Panc1 (cell line): Measurements from ENCODE around the gene FNDC10. TPM values are rescaled to one million over a fixed set of nuclear protein-coding genes. Genes with fewer than 3 reads are reported as not detected.
A peak's percentile ranks its signal among the peaks of the same experiment; 100 is the strongest.
"Not testable (repeated sequence)": the region's sequence is repeated elsewhere in the genome, so short reads cannot be mapped to it uniquely, and the experiment has no call there.

Experiments used
- ATAC-seq: fragments of 200-7000 bp; cut with Tn5 transposase; 2 replicates; pipeline ENCODE4 v1.9.1; 2020; ENCODE audit warnings: mild to moderate bottlenecking, moderate library complexity
- BruUV-seq: library from RNA; stranded (reverse); fragments of 400-500 nt; replicated peaks from 2 replicates; lab custom pipeline; 2021; lab: Mats Ljungman, UMichigan
- CTCF ChIA-PET: fragments of 300-600 bp; sonication (Branson Sonifier 250); formaldehyde crosslinking; loops from one replicate; lab custom pipeline; 2022; ENCODE audit warnings: antibody characterized with exemption; lab: Charles Lee
- POLR2A ChIA-PET: fragments of 300-600 bp; sonication (Branson Sonifier 250); formaldehyde crosslinking; loops from one replicate; lab custom pipeline; 2022; ENCODE audit warnings: antibody characterized with exemption; lab: Charles Lee
- DNase-seq: peaks from one replicate; pipeline ENCODE4 v3.0.0-alpha.2; 2010; ENCODE audit warnings: low read depth, low spot score
- H3K27ac ChIP-seq: 2 replicates; pipeline ENCODE4 v1.5.1; 2011; ENCODE audit warnings: mild to moderate bottlenecking, low read length, inconsistent platforms
- H3K27me3 ChIP-seq: fragments of 200-500 bp; sonication (Bioruptor generic); 2 replicates; pipeline ENCODE4 v1.6.0; 2014; ENCODE audit warnings: low read length, inconsistent platforms; ENCODE audit not compliant: control insufficient read depth, insufficient read depth
- H3K36me3 ChIP-seq: fragments of 200-500 bp; sonication (Bioruptor generic); 2 replicates; pipeline ENCODE4 v1.5.1; 2014; ENCODE audit warnings: inconsistent platforms, mild to moderate bottlenecking, low read length, moderate library complexity; ENCODE audit not compliant: control insufficient read depth, insufficient read depth
- H3K4me1 ChIP-seq: 2 replicates; pipeline ENCODE4 v1.5.1; 2011; ENCODE audit warnings: inconsistent platforms, mild to moderate bottlenecking, low read length, moderate library complexity; ENCODE audit not compliant: control insufficient read depth, insufficient read depth
- H3K4me3 ChIP-seq, 2 experiments: 2 replicates each; pipeline ENCODE4 v1.5.1; 2011 to 2012; ENCODE audit warnings: low read depth in 2 of 2, low read length in 2 of 2, mild to moderate bottlenecking in 2 of 2, inconsistent platforms in 1 of 2, moderate library complexity in 1 of 2
- H3K9me3 ChIP-seq: fragments of 200-500 bp; sonication (Bioruptor generic); 2 replicates; pipeline ENCODE4 v1.5.1; 2014; ENCODE audit warnings: low read depth, mild to moderate bottlenecking, inconsistent platforms, low read length, moderate library complexity; ENCODE audit not compliant: control insufficient read depth, insufficient read depth
- CTCF ChIP-seq: fragments of 450-650 bp; IDR thresholded peaks from 2 replicates; pipeline ENCODE4 v1.5.1; 2017; ENCODE audit warnings: mild to moderate bottlenecking
- POLR2AphosphoS5 ChIP-seq: IDR thresholded peaks from 2 replicates; pipeline ENCODE4 v1.6.1; 2012; ENCODE audit warnings: mild to moderate bottlenecking, low read depth, low read length, moderate library complexity
- REST ChIP-seq, 2 experiments: IDR thresholded peaks; 2 replicates each; pipeline ENCODE4 v1.6.1; 2011 to 2012; ENCODE audit warnings: low read depth in 2 of 2, control low read depth in 1 of 2, low read length in 1 of 2, mild to moderate bottlenecking in 1 of 2, moderate library complexity in 1 of 2; ENCODE audit not compliant: insufficient read depth in 1 of 2
- SIN3A ChIP-seq: IDR thresholded peaks from 2 replicates; pipeline ENCODE4 v1.6.1; 2012; ENCODE audit warnings: low read depth, mild to moderate bottlenecking, low read length, moderate library complexity, borderline replicate concordance; ENCODE audit not compliant: insufficient read depth
- TCF7L2 ChIP-seq: IDR thresholded peaks from 2 replicates; pipeline ENCODE4 v1.6.1; 2011; ENCODE audit warnings: mild to moderate bottlenecking, low read depth, low read length, inconsistent platforms
- in situ Hi-C: cut with HindIII; loops from 2 replicates; pipeline ENCODE4 v1.10.0; 2016; ENCODE audit warnings: low sequenced_read_pairs, low pct_unique_long_range_greater_than_20kb
- intact Hi-C: fragments of 100-400 bp; cut with micrococcal nuclease; formaldehyde crosslinking; loops from one replicate; pipeline ENCODE4 v1.10.0; 2022; ENCODE audit not compliant: unreplicated experiment
- total RNA-seq: library from RNA; stranded (reverse); gene quantifications from one replicate; pipeline ENCODE4 v1.2.1, GENCODE V29; 2021; ENCODE audit not compliant: unreplicated experiment

The FNDC10 gene
- total RNA-seq, 1 experiment from 2014 or later, result 16.2 TPM

- intact Hi-C loops, result no loop called here
- POLR2A ChIA-PET, result interaction anchor here (1.2 kb wide), 1 partner anchor 21 kb away, joined by 4 read pairs; no protein-coding TSS in a partner anchor
- Histone ChIP-seq H3K36me3 (no peaks in the 10 kb centered on the region), H3K4me1 (peaks cover 10% of the 10 kb centered on the region), H3K27ac (no peak overlapping the region), H3K27me3 (no peaks in the 10 kb centered on the region), H3K4me3 (no peak overlapping the region), H3K9me3 (no peaks in the 10 kb centered on the region)
- CTCF ChIA-PET, result no interaction called here
- ATAC-seq (no peak), DNase-seq (no peak)
- TF ChIP-seq REST (IDR thresholded peaks at IDR 0.05; ENCODE audit: insufficient read depth in 1 of 2, low read depth in 2 of 2, low read length in 1 of 2) (no peak), TCF7L2 (no peak), POLR2AphosphoS5 (no peak), SIN3A (no peak), CTCF (no peak)
- BruUV-seq, result no TSS peak
- in situ Hi-C loops, result no loop called here
These were observed 3.3 kb downstream of the FNDC10 start for GRCh38 chr1:1596493-1597274.

- intact Hi-C loops, CTCF ChIA-PET, in situ Hi-C loops, H3K27me3 ChIP-seq, POLR2A ChIA-PET, ATAC-seq, H3K27ac ChIP-seq, H3K4me1 ChIP-seq, BruUV-seq, H3K36me3 ChIP-seq, DNase-seq, H3K9me3 ChIP-seq, H3K4me3 ChIP-seq: not testable (repeated sequence)
These were observed 4.6 kb downstream of the FNDC10 start for GRCh38 chr1:1595341-1595740.

GRCh38 chr1:1594602-1595260, 5.2 kb downstream of the FNDC10 start:
- POLR2A ChIA-PET, result no interaction called here
- Histone ChIP-seq H3K27me3 (no peaks in the 10 kb centered on the region), H3K9me3 (no peaks in the 10 kb centered on the region), H3K4me3 (no peak overlapping the region), H3K4me1 (peaks cover 6% of the 10 kb centered on the region), H3K27ac (no peak overlapping the region), H3K36me3 (no peaks in the 10 kb centered on the region)
- intact Hi-C loops, result no loop called here
- TF ChIP-seq SIN3A (no peak), CTCF (no peak), TCF7L2 (no peak), REST (IDR thresholded peaks at IDR 0.05; ENCODE audit: insufficient read depth in 1 of 2, low read depth in 2 of 2, low read length in 1 of 2) (no peak), POLR2AphosphoS5 (no peak)
- CTCF ChIA-PET, result no interaction called here
- peak; percentile 49 for ATAC-seq
- in situ Hi-C loops, result no loop called here
- DNase-seq, result no peak
- no TSS peak for BruUV-seq
